Globus pallidus (tissue), 1 donor: ENCODE data around the gene GIPC2.
"Not testable (repeated sequence)": the region's sequence is repeated elsewhere in the genome, so short reads cannot be mapped to it uniquely, and the experiment has no call there.

Experiments used
- DNase-seq: peaks from one replicate; pipeline ENCODE4 v3.0.0-alpha.2; 2015; ENCODE audit warnings: low spot score

GIPC2 gene

GRCh38 chr1:78045926-78046778 is at the start of gene GIPC2:
TSS of gene GIPC2 (plus strand) at chr1:78045966. CDS start at chr1:78046095, 129 bp downstream.
- no peak for DNase-seq

GRCh38 chr1:77996734-77997133 is 49.0 kb upstream of the GIPC2 start:
- DNase-seq = no peak

- not testable (repeated sequence) for DNase-seq
Observed at GRCh38 chr1:78000536-78000935, 45.2 kb upstream of the GIPC2 start.

- DNase-seq = peak; percentile 50
Observed at GRCh38 chr1:78003070-78003746, 42.6 kb upstream of the GIPC2 start.

GRCh38 chr1:78003882-78004718 is 41.7 kb upstream of the GIPC2 start:
- peak; percentile 71 for DNase-seq

GRCh38 chr1:78004719-78005447 is 40.9 kb upstream of the GIPC2 start, which contains the start of gene DNAJB4:
TSS of gene DNAJB4 (plus strand) at chr1:78004939. CDS start at chr1:78005111, 172 bp downstream.
- DNase-seq = peak; percentile 97

- DNase-seq = no peak
Observed at GRCh38 chr1:78005448-78005722, 40.4 kb upstream of the GIPC2 start.

GRCh38 chr1:78005755-78006154 is 40.0 kb upstream of the GIPC2 start:
- peak; percentile 68 for DNase-seq

GRCh38 chr1:78006521-78006920 is 39.2 kb upstream of the GIPC2 start:
- no peak for DNase-seq

GRCh38 chr1:78007677-78008341 is 38.0 kb upstream of the GIPC2 start:
- no peak for DNase-seq

GRCh38 chr1:78009276-78009675 is 36.5 kb upstream of the GIPC2 start:
- no peak for DNase-seq

GRCh38 chr1:78009836-78010235 is 35.9 kb upstream of the GIPC2 start:
- DNase-seq = no peak

- DNase-seq = no peak
Observed at GRCh38 chr1:78011050-78011449, 34.7 kb upstream of the GIPC2 start.

- no peak for DNase-seq
Observed at GRCh38 chr1:78015148-78015547, 30.6 kb upstream of the GIPC2 start.

GRCh38 chr1:78019024-78019423 is 26.7 kb upstream of the GIPC2 start:
- DNase-seq = no peak

GRCh38 chr1:78021134-78021533 is 24.6 kb upstream of the GIPC2 start:
- not testable (repeated sequence) for DNase-seq

- no peak for DNase-seq
Observed at GRCh38 chr1:78029793-78030192, 16.0 kb upstream of the GIPC2 start.

- no peak for DNase-seq
Observed at GRCh38 chr1:78032996-78033796, 12.6 kb upstream of the GIPC2 start.

- DNase-seq = no peak
Observed at GRCh38 chr1:78033797-78034172, 12.0 kb upstream of the GIPC2 start.

- DNase-seq = no peak
Observed at GRCh38 chr1:78035121-78035520, 10.6 kb upstream of the GIPC2 start.
